Measurements from ENCODE around the gene GAD2.

DNA sequence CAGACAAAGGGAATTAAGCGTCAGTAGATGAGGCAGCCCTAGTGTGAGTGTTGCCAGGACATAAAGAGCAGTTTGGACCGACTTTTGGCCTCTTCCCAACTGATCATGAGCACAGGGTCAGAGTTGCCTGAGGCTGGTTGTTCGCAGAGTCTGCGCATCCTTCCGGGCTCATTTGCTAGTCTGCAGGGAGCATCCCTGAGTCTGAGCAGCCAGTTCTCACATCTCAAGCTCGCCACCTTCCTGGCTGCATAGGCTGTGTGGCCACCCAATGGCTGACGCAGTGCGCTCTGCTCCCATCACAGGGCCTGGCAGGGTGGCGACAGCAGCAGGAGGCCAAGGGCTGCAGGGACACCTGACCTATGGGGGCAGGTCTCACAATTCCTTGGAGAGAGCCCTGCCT lies 5.0 kb downstream of the GAD2 start:
- TF ChIP-seq CEBPB (IDR thresholded peaks at IDR 0.05) (no peak), RAD21 (IDR thresholded peaks at IDR 0.05; ENCODE audit: low read depth) (no peak), TEAD4 (IDR thresholded peaks at IDR 0.05) (no peak), NFIC (IDR thresholded peaks at IDR 0.05) (no peak), ZBTB7A (IDR thresholded peaks at IDR 0.05; ENCODE audit: low read depth) (no peak), FOXM1 (IDR thresholded peaks at IDR 0.05; ENCODE audit: borderline replicate concordance, low read depth) (no peak)

Measured in Ishikawa (cell line).